Body of pancreas (tissue), 4 donors: Measurements from ENCODE around the gene BRAT1. TPM values are rescaled to one million over a fixed set of nuclear protein-coding genes. Genes with fewer than 3 reads are reported as not detected.

Experiments used
- ATAC-seq: fragments of 150-250 bp; one replicate; pipeline ENCODE4 v1.9.1; 2016
- DNase-seq, 4 donors: peaks; one replicate each; pipeline ENCODE4 v3.0.0-alpha.2; 2019
- H3K27ac ChIP-seq, 4 donors: fragments of 200-600 bp; sonication (generic); 1 replicate in 3 of 4; 2 replicates in 1 of 4; pipeline versions ENCODE4 v1.5.1 to v1.6.1; 2016 to 2019; ENCODE audit warnings: mild to moderate bottlenecking in 1 of 4, mixed read lengths in 1 of 4, moderate library complexity in 1 of 4
- H3K27me3 ChIP-seq, 2 donors: fragments of 200-600 bp; sonication (generic); one replicate each; pipeline ENCODE4 v1.6.0; 2016; ENCODE audit warnings: mild to moderate bottlenecking in 1 of 2
- H3K36me3 ChIP-seq, 2 donors: fragments of 200-600 bp; sonication (generic); replicated peaks in 1 of 2; 2 replicates each; pipeline ENCODE4 v1.5.1; 2016; ENCODE audit warnings: low read depth in 2 of 2; ENCODE audit not compliant: insufficient read depth in 1 of 2
- H3K4me1 ChIP-seq: fragments of 200-600 bp; sonication (generic); one replicate; pipeline ENCODE4 v1.6.0; 2016
- H3K4me3 ChIP-seq, 2 donors: fragments of 200-600 bp; sonication (generic); 1 replicate in 1 of 2; 2 replicates in 1 of 2; pipeline ENCODE4 v1.5.1; 2016 to 2019
- H3K9me3 ChIP-seq, 3 donors: fragments of 200-600 bp; sonication (generic); 1 replicate in 2 of 3; 2 replicates in 1 of 3; pipeline ENCODE4 v1.5.1; 2016
- POLR2A ChIP-seq, 3 donors: fragments of 450-650 bp; IDR thresholded peaks; one replicate each; pipeline ENCODE4 v1.6.1; 2016; ENCODE audit warnings: antibody characterized with exemption in 3 of 3, mild to moderate bottlenecking in 2 of 3
- WGBS, 2 donors: methylation state at CpG; one replicate each; pipeline ENCODE4 v1.1.5; 2017; 5-methylcytosine and 5-hydroxymethylcytosine counted together
- intact Hi-C: fragments of 100-400 bp; cut with DNase I; formaldehyde crosslinking; loops from one replicate; pipeline ENCODE4 v1.15.1; 2023
- total RNA-seq, 2 donors: library from RNA; depleted of rRNA; stranded (reverse); fragments of >200 nt; gene quantifications; one replicate each; pipeline ENCODE4 v1.1.0, GENCODE V29; 2016
- TF ChIP-seq, protein P1 (sequence below), 7 experiments: fragments of 450-650 bp in 4 of 7; fragments of 200-600 bp in 3 of 7; sonication (generic) in 3 of 7; IDR thresholded peaks; one replicate each; pipeline ENCODE4 v1.5.1; 2016 to 2019; ENCODE audit warnings: antibody characterized with exemption in 7 of 7

Gene BRAT1
- total RNA-seq, 2 donors from 2014 or later = 36.6 to 46.8 TPM

DNA sequence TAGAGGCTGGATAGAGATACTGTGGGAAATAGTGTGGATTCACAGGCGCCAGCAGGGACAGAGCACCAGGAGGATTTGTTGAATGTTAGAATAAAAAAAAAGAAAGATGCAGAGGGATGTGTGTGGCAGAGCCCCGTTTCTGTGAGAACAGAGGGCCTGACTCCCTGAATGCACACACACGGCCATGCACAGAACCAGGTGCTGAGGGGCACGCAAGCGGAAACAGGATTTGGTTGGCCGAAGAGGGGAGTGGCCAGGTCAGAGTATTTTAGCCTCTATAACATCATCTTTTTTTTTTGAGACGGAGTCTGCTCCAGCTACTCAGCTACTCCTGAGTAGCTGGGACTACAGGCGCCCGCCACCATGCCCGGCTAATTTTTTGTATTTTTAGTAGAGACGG lies 25.3 kb upstream of the BRAT1 start:
- WGBS, 2 donors = 88 to 92% methylated on average over 11 of the region's 11 CpGs
- H3K27me3 ChIP-seq = no peaks in the 10 kb centered on the region

DNA sequence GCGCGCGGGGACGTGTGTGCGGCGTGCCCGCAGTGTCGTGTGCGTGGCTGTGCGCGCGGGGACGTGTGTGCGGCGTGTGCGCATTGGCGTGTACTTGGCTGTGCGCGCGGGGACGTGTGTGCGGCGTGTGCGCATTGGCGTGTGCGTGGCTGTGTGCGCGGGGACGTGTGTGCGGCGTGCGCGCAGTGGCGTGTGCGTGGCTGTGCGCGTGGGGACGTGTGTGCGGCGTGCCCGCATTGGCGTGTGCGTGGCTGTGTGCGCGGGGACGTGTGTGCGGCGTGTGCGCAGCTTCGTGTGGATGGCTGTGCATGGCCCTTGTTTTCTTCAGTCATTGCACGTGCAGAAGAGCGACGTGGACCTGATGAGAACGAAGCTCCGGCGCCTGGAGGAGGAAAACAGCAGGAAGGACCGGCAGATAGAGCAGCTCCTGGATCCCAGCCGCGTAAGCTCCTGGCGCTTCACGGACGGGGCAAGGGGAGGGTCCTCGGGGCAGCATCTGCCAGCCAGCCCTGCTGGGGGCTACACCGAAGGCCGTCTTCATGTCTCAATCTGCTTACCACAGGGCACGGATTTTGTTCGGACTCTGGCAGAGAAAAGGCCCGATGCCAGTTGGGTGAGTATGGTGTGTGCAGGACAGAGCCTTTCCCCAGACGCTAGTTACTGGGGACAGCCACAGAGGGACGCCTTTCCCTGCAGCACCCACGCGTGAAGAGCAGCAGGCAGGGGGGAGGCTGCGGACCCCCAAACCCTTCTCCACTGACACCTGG lies 22.8 kb upstream of the BRAT1 start:
- no peaks in the 10 kb centered on the region for H3K9me3 ChIP-seq
- no peak overlapping the region for H3K27ac ChIP-seq
- ATAC-seq (no peak), DNase-seq (no peak)
- TF ChIP-seq POLR2A (IDR thresholded peaks at IDR 0.05) = no peak
- TF ChIP-seq, protein P1, sequence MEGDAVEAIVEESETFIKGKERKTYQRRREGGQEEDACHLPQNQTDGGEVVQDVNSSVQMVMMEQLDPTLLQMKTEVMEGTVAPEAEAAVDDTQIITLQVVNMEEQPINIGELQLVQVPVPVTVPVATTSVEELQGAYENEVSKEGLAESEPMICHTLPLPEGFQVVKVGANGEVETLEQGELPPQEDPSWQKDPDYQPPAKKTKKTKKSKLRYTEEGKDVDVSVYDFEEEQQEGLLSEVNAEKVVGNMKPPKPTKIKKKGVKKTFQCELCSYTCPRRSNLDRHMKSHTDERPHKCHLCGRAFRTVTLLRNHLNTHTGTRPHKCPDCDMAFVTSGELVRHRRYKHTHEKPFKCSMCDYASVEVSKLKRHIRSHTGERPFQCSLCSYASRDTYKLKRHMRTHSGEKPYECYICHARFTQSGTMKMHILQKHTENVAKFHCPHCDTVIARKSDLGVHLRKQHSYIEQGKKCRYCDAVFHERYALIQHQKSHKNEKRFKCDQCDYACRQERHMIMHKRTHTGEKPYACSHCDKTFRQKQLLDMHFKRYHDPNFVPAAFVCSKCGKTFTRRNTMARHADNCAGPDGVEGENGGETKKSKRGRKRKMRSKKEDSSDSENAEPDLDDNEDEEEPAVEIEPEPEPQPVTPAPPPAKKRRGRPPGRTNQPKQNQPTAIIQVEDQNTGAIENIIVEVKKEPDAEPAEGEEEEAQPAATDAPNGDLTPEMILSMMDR (IDR thresholded peaks at IDR 0.05) = no peak
- H3K27me3 ChIP-seq = no peaks in the 10 kb centered on the region
- 95% methylated on average over 69 to 73 of the region's 73 CpGs for WGBS, 2 donors
- no peaks in the 10 kb centered on the region for H3K4me1 ChIP-seq
- intact Hi-C loops = no loop called here
- peaks cover 0 to 8% of the 10 kb centered on the region in 2 donors for H3K36me3 ChIP-seq
- no peak overlapping the region for H3K4me3 ChIP-seq

More for the DNA sequence above, 25.3 kb upstream of the BRAT1 start:
- peaks cover 0 to 11% of the 10 kb centered on the region in 2 donors for H3K36me3 ChIP-seq
- H3K4me3 ChIP-seq = no peak overlapping the region
- TF ChIP-seq, protein P1 (IDR thresholded peaks at IDR 0.05) = no peak
- TF ChIP-seq POLR2A (IDR thresholded peaks at IDR 0.05) = no peak
- DNase-seq = no peak
- no peaks in the 10 kb centered on the region for H3K9me3 ChIP-seq
- no peak for ATAC-seq
- H3K4me1 ChIP-seq = no peaks in the 10 kb centered on the region
- H3K27ac ChIP-seq = no peak overlapping the region
- intact Hi-C loops = no loop called here

DNA sequence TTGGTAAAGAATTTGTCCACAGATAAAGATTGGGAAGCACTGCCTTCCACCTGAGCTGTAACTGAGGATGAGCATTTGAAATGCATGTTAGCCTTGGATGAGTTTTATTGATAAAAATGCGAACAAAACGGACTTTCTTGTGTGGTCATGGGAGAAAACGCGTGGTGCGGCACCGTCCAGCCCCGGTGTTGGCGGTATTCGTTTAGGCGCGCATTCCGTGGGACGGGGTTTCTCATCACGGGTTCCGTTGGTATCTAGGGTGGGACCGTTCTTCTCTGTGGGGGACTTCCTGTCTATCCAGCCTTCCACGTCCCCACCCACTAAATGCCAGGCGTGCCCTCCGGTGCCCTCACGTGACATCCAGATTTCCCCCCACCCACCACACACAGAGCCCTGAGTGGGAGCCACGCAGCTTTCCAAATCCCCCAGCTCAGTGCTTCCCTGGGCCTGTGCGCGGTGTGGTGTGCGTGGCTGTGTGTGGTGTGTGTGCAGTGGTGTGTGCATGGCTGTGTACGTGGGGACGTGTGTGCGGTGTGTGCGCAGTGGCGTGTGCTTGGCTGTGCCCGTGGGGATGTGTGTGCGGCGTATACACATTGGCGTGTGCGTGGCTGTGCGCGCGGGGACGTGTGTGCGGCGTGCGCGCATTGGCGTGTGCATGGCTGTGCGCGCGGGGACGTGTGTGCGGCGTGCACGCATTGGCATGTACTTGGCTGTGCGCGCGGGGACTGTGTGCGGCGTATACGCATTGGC lies 21.6 kb upstream of the BRAT1 start:
- Histone ChIP-seq H3K36me3 (peaks cover 0 to 8% of the 10 kb centered on the region in 2 donors), H3K27ac (no peak overlapping the region), H3K9me3 (no peaks in the 10 kb centered on the region), H3K27me3 (no peaks in the 10 kb centered on the region), H3K4me3 (no peak overlapping the region), H3K4me1 (peaks cover 4% of the 10 kb centered on the region)
- DNase-seq (no peak), ATAC-seq (no peak)
- WGBS, 2 donors = 89 to 90% methylated on average over 53 to 56 of the region's 56 CpGs
- intact Hi-C loops = no loop called here
- TF ChIP-seq, protein P1 (IDR thresholded peaks at IDR 0.05) = no peak
- TF ChIP-seq POLR2A (IDR thresholded peaks at IDR 0.05) = no peak

DNA sequence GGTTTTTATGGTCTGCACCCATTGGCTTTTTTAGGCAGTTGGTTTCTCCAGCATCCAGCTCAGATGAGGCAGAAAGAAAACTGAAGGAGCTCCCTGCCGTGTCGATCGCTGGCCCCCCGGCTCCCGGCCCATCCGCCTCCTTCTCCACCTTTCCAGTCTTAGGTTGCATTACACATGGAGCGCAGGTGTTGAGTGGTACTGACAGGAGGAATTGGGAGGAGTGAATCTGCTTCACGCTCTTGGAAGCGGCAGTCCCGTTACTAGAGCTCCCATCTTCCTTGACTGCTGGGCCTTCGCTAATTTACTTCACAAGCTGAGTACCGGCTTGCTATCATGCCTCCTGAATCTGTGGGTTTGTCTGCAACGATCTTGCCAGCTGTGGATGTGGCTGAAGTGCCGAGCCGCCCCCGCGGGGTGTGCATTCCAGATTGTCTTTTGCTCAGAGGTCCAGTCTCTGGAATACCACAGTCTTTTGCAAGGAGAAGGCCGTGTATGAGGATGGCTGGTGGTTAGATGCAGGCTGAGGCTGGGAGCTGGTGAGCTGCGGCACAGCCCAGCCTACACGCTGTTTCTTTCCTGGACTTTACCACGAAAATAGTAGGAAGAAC lies 20.5 kb upstream of the BRAT1 start:
- intact Hi-C loops = no loop called here
- TF ChIP-seq POLR2A (IDR thresholded peaks at IDR 0.05) = no peak
- TF ChIP-seq, protein P1 (IDR thresholded peaks at IDR 0.05) = no peak
- H3K4me3 ChIP-seq = no peak overlapping the region
- no peaks in the 10 kb centered on the region for H3K27me3 ChIP-seq
- ATAC-seq = no peak
- no peak overlapping the region for H3K27ac ChIP-seq
- DNase-seq = no peak
- peaks cover 10% of the 10 kb centered on the region for H3K4me1 ChIP-seq
- WGBS, 2 donors = 89 to 93% methylated on average over 21 of the region's 21 CpGs
- H3K9me3 ChIP-seq = no peaks in the 10 kb centered on the region
- H3K36me3 ChIP-seq = peaks cover 0 to 8% of the 10 kb centered on the region in 2 donors
